Ishikawa (cell line): ENCODE results near the gene DAB2.

ENCODE experiments used
- CEBPB ChIP-seq: IDR thresholded peaks from 2 replicates; pipeline ENCODE4 v1.6.1; 2012
- CREB1 ChIP-seq: IDR thresholded peaks from 2 replicates; pipeline ENCODE4 v1.6.1; 2012; ENCODE audit warnings: low read depth
- EGR1 ChIP-seq: IDR thresholded peaks from 2 replicates; pipeline ENCODE4 v1.6.1; 2012
- EP300 ChIP-seq: IDR thresholded peaks from 2 replicates; pipeline ENCODE4 v1.6.1; 2012; ENCODE audit warnings: borderline replicate concordance
- FOXM1 ChIP-seq: IDR thresholded peaks from 2 replicates; pipeline ENCODE4 v1.6.1; 2012; ENCODE audit warnings: low read depth, borderline replicate concordance
- MAX ChIP-seq: IDR thresholded peaks from 2 replicates; pipeline ENCODE4 v1.6.1; 2012
- NFIC ChIP-seq: IDR thresholded peaks from 2 replicates; pipeline ENCODE4 v1.6.1; 2012
- RAD21 ChIP-seq: IDR thresholded peaks from 2 replicates; pipeline ENCODE4 v1.6.1; 2012; ENCODE audit warnings: low read depth
- REST ChIP-seq: IDR thresholded peaks from 2 replicates; pipeline ENCODE4 v1.6.1; 2012; ENCODE audit warnings: low read depth, mild to moderate bottlenecking
- TAF1 ChIP-seq: IDR thresholded peaks from 2 replicates; pipeline ENCODE4 v1.6.1; 2012; ENCODE audit warnings: low read depth, mild to moderate bottlenecking
- TCF12 ChIP-seq: IDR thresholded peaks from 2 replicates; pipeline ENCODE4 v1.6.1; 2012; ENCODE audit warnings: low read depth
- TEAD4 ChIP-seq: IDR thresholded peaks from 2 replicates; pipeline ENCODE4 v1.6.1; 2012
- USF1 ChIP-seq: IDR thresholded peaks from 2 replicates; pipeline ENCODE4 v1.6.1; 2012
- YY1 ChIP-seq: IDR thresholded peaks from 2 replicates; pipeline ENCODE4 v1.6.1; 2012; ENCODE audit warnings: low read depth
- ZBTB7A ChIP-seq: IDR thresholded peaks from 2 replicates; pipeline ENCODE4 v1.6.1; 2012; ENCODE audit warnings: low read depth

The DAB2 gene

GRCh38 chr5:39411985-39412384 lies 12.8 kb downstream of the DAB2 start:
- TF ChIP-seq TAF1 (no peak), ZBTB7A (no peak), TCF12 (no peak), EGR1 (no peak), CEBPB (no peak), EP300 (no peak), USF1 (no peak), NFIC (no peak), RAD21 (no peak)

GRCh38 chr5:39411061-39411460 lies 13.7 kb downstream of the DAB2 start:
- TF ChIP-seq USF1 (no peak), EGR1 (no peak), TAF1 (no peak), MAX (no peak), EP300 (no peak), TCF12 (no peak), CREB1 (no peak), TEAD4 (no peak), FOXM1 (no peak), YY1 (no peak), RAD21 (no peak)

- TF ChIP-seq USF1: no peak
- no peak for TF ChIP-seq CEBPB
- no peak for TF ChIP-seq TAF1
- no peak for TF ChIP-seq TEAD4
These were observed 15.7 kb downstream of the DAB2 start for GRCh38 chr5:39409033-39409432.

- no peak for TF ChIP-seq FOXM1
- TF ChIP-seq REST: no peak
- TF ChIP-seq EGR1: no peak
- TF ChIP-seq RAD21: no peak
- TF ChIP-seq CEBPB: no peak
- no peak for TF ChIP-seq ZBTB7A
- TF ChIP-seq EP300: no peak
- no peak for TF ChIP-seq NFIC
- no peak for TF ChIP-seq TAF1
- no peak for TF ChIP-seq MAX
- TF ChIP-seq USF1: no peak
- no peak for TF ChIP-seq TEAD4
- no peak for TF ChIP-seq TCF12
- no peak for TF ChIP-seq YY1
- no peak for TF ChIP-seq CREB1
These were observed 19.5 kb downstream of the DAB2 start for GRCh38 chr5:39405083-39405843.

- TF ChIP-seq CREB1 (no peak), TAF1 (no peak), NFIC (no peak), REST (no peak), EP300 (no peak), YY1 (no peak), MAX (no peak), EGR1 (no peak), CEBPB (no peak), FOXM1 (no peak), RAD21 (no peak), TCF12 (no peak), ZBTB7A (no peak), USF1 (no peak), TEAD4 (no peak)
These were observed 23.8 kb downstream of the DAB2 start for GRCh38 chr5:39400713-39401578.
